ENCODE results near the gene PRKCB.

DNA sequence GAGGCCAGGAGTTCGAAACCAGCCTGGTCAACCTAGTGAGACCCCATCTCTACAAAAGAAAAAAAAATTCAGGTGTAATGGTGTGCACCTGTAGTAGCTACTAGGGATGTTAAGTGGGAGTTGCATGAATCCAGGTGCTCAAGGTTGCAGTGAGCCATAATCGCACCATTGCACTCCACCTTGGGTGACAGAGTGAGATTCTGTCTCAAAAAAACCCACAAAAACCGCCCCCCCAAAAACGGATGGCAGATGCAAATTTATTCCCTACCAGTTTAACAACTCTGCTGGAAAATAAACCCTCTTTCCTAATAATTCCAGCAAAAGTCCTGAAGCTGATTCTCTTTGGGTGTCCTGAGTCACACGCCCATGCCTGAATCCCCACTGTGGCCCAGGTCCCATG is 140.3 kb downstream of the PRKCB start:
- TF ChIP-seq, protein P1, sequence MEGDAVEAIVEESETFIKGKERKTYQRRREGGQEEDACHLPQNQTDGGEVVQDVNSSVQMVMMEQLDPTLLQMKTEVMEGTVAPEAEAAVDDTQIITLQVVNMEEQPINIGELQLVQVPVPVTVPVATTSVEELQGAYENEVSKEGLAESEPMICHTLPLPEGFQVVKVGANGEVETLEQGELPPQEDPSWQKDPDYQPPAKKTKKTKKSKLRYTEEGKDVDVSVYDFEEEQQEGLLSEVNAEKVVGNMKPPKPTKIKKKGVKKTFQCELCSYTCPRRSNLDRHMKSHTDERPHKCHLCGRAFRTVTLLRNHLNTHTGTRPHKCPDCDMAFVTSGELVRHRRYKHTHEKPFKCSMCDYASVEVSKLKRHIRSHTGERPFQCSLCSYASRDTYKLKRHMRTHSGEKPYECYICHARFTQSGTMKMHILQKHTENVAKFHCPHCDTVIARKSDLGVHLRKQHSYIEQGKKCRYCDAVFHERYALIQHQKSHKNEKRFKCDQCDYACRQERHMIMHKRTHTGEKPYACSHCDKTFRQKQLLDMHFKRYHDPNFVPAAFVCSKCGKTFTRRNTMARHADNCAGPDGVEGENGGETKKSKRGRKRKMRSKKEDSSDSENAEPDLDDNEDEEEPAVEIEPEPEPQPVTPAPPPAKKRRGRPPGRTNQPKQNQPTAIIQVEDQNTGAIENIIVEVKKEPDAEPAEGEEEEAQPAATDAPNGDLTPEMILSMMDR (IDR thresholded peaks at IDR 0.05), result no peak
- no peak for TF ChIP-seq POLR2A (IDR thresholded peaks at IDR 0.05)
